ENCODE measurements around the gene LTA4H.
"Not testable (repeated sequence)": the region's sequence is repeated elsewhere in the genome, so short reads cannot be mapped to it uniquely, and the experiment has no call there.

Gene LTA4H

GRCh38 chr12:95988506-95989275 lies 46.7 kb downstream of the LTA4H start:
- DNase-seq = no peak

DNA sequence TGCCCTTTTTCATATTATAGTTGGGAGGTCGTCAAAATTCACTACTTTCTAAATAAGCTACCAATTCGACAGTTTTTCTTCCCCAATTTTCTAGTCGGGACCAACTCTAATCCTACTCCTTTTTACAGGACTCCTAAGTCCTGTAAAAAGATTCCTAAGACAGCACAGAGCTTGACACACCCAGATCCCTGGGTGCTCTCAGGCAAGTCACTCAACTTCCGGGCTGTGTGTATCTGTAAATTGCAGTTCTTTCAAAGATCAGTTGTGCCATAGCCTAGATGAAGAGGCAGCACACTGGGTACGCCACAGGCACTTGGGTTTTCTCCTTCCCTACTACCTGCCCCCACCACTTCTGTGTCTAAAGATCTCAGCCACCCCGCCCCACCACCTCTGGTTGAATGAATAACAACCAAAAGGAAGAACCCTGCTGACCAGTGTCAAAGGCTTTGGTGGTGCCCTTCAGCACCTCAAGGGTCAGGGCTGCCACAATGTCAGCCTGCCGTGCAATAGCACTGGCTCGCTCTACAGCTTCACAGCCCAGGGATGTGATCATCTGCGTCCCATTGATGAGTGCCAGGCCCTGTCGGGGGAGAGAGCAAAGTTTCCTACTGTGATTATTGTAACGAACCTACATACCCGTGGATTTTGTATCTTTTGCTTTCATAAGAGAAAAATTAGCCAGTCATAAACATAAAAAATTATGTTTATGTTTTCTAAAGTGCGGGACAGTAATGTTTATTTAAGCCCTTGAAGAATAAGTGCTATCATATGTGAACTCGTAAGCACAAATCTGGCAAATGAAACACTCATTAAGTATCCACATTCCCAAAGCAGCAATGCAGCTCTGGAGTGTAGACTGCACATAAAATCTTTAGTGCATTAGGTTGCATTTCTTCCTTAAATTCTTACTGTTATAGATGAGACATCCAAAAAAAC lies 48.5 kb downstream of the LTA4H start:
- no peak for DNase-seq

- DNase-seq = no peak
Observed at GRCh38 chr12:95984682-95985081, 50.7 kb downstream of the LTA4H start.

- no peak for DNase-seq
Observed at GRCh38 chr12:95982602-95983001, 52.8 kb downstream of the LTA4H start.

DNA sequence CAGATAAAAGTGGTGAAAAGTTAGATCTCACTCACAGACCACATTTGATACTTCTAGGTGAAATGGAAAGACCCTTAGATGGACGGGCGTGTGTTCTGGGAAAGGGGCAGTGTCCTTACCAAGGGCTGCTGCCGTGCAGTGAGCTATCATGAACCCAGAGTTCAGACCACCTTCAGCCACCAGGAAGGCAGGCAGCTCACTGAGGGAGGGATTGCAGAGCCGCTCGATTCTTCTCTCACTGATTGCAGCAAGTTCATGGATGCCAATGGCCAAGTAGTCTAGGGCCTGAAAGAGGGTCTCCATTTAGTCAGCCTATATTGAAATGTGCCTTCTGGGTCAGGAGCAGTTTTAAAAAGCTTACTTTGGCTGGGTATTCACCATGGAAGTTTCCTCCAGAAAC lies 55.0 kb downstream of the LTA4H start:
- DNase-seq = no peak

DNA sequence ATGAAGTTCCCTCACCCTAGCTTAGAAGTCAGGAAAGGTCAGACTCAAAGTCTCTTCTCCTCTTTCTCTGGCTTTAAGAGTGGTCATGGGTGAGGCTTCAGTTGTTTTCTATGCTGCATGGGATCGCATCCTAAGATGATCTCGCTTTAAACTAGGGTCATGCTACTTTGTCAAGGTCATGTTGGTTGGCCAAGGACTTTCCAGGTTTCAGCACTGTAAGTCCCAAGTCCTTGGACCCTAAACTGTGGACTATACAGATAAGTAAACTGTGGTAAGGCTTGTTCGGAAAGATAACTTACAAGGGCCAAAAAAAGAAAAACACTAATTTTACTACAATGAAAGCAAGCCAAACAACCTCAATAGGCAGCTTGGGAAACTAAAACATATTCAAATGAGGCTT lies 56.6 kb downstream of the LTA4H start:
- DNase-seq = no peak

GRCh38 chr12:95978351-95978750 lies 57.0 kb downstream of the LTA4H start:
- no peak for DNase-seq

GRCh38 chr12:95977764-95978305 lies 57.6 kb downstream of the LTA4H start:
- DNase-seq = no peak

DNA sequence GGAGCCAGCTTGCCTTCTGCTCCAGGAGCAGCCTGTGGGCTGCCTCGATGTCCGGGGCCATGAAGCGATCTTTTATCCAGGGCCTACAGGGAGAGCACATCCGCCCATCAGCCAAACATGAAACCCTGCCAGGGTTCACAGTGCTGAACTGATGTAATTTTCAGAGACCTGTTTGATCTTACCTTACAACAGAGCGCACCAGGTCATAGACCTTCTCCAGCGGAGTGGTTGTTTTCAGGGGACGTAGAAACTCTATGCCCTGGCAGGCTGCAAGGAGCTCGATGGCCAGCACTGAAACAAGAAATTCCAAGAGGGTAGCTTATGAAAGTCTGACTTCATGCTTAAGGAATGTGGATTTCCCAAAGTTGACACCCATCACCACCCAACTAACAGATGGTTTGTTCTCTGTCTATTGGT lies 59.0 kb downstream of the LTA4H start:
- DNase-seq = no peak

DNA sequence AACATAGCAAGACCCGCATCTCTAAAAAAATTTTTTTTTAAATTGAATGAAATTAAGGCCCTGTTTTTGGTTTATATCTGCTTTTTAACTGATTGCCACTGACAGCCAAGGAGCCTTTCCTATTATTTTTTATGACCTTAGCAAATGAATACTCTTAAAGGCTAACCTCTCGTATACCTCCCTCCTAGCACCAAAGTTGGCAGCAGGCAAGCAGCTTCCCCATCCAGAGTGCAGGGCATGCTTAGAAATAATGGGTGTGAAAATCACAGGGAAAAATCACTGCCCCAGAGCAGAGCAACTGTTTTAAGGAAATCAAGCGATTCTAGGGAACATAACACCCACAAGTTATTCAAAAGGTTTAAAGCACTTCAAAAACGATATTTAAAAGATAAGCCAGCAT lies 59.9 kb downstream of the LTA4H start:
- no peak for DNase-seq

GRCh38 chr12:95974358-95974757 lies 61.0 kb downstream of the LTA4H start:
- DNase-seq = no peak

DNA sequence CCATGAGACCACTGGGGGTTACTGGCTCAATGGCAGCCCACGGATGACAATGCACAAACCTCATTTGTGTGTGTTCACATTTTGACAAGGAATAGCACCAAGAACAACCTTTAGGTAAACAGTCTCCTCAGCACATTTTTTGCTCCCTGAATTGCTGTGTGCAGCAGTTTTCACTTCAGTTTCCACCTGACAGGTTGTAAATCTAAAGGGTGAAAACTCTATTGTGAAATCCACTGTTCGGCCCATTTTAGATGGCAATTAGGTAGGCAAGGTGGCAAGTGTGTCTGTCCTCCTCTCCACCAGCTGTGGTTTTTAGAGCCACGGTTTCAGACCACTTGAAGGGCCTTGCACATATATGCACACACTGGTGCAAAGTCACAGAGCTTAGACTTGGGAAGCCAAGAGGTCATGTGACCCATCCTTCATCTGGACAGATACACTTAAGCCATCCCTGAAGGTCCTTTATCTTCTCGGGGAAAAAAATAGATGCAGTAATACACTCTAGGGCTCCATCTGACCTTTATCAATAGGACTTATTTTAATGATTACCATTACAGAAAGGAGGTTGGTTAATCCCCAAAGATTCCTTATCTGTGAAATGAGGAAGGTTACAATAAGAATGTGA lies 62.4 kb downstream of the LTA4H start:
- no peak for DNase-seq

DNA sequence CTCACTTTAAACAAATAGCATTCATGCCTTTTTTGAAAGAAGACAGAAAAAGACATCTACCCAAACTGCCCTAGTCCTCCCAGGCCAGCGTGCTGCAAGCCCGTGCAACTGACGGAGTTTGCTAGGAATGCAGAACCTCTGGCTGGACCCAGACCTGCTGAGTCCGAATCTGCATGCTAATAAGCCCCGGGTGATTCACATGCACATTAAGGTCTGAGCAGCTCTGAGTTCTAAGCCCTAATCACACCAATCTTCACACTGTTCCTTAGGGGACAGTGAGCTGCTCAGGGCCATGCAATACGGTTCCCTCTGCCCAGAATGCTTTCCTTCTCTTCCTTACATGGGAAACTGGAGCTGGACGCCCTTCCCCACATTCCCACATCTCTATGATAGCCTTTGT lies 64.5 kb downstream of the LTA4H start:
- no peak for DNase-seq

- DNase-seq = not testable (repeated sequence)
Observed at GRCh38 chr12:95969116-95969515, 66.3 kb downstream of the LTA4H start.

- DNase-seq = no peak
Observed at GRCh38 chr12:95967301-95967700, 68.1 kb downstream of the LTA4H start.

DNA sequence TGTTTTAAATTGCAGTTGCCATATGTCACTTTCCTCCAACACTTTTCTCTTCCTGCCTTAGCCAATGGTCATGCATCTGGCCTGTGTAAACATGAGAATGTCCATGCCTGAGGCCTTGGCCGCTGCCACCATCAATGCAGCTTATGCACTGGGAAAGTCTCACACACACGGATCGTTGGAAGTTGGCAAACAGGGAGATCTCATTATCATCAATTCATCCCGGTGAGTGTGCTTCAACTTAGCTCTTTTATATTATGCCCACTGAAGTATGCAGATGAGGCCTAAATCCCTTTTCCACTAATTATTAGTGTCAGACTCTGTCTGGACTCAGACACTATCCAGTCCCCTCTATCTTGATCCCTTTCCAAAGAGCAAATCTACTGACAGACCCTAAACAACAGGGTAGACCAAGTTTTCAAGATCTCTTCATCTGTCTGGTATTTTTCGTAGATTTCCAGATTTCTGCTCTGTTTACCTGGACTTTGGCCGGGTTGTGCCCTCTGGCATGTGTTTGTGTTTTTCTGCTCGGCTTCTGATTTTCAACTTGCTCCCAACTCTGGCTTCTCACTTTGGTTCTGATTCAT lies 69.0 kb downstream of the LTA4H start:
- DNase-seq = no peak

GRCh38 chr12:95963096-95963495 lies 72.3 kb downstream of the LTA4H start:
- DNase-seq = no peak

- no peak for DNase-seq
Observed at GRCh38 chr12:95962222-95962621, 73.2 kb downstream of the LTA4H start.

GRCh38 chr12:95960241-95960640 lies 75.1 kb downstream of the LTA4H start:
- DNase-seq = no peak

GRCh38 chr12:95959107-95959506 lies 76.3 kb downstream of the LTA4H start:
- no peak for DNase-seq

- no peak for DNase-seq
Observed at GRCh38 chr12:95956557-95957145, 78.7 kb downstream of the LTA4H start.

GRCh38 chr12:95955549-95956159 lies 79.7 kb downstream of the LTA4H start:
- no peak for DNase-seq

Measured in right hindlimb (tissue), 1 donor.